Activated gamma-delta T cell treated with Interleukin-2 at 50 U/mL for 16 hours (primary cell): ENCODE data around the gene LPIN2.

Experiments used
- DNase-seq: peaks from one replicate; pipeline ENCODE4 v3.0.0-alpha.2; 2020

Gene LPIN2

GRCh38 chr18:2978661-2979106, 34.3 kb downstream of the LPIN2 start:
- peak; percentile 28 for DNase-seq

- no peak for DNase-seq
Measured at GRCh38 chr18:2978208-2978607, 34.7 kb downstream of the LPIN2 start.

GRCh38 chr18:2976218-2977132, 36.5 kb downstream of the LPIN2 start:
- DNase-seq: no peak

- no peak for DNase-seq
Measured at GRCh38 chr18:2974731-2975130, 38.2 kb downstream of the LPIN2 start.

GRCh38 chr18:2971741-2972552, 41.0 kb downstream of the LPIN2 start:
- DNase-seq: peak; percentile 57

GRCh38 chr18:2970772-2971659, 41.9 kb downstream of the LPIN2 start:
- DNase-seq: peak; percentile 29

GRCh38 chr18:2970344-2970743, 42.6 kb downstream of the LPIN2 start:
- DNase-seq: no peak

GRCh38 chr18:2969695-2970094, 43.2 kb downstream of the LPIN2 start:
- DNase-seq: no peak

GRCh38 chr18:2968606-2969005, 44.3 kb downstream of the LPIN2 start:
- no peak for DNase-seq

- no peak for DNase-seq
Measured at GRCh38 chr18:2967820-2968219, 45.1 kb downstream of the LPIN2 start.

GRCh38 chr18:2967357-2967756, 45.6 kb downstream of the LPIN2 start:
- DNase-seq: no peak

GRCh38 chr18:2966560-2966959, 46.4 kb downstream of the LPIN2 start:
- DNase-seq: no peak

- no peak for DNase-seq
Measured at GRCh38 chr18:2965797-2966196, 47.1 kb downstream of the LPIN2 start.

GRCh38 chr18:2964361-2965010, 48.5 kb downstream of the LPIN2 start:
- no peak for DNase-seq
